WTC11 (cell line): ENCODE measurements around the gene PIEZO1. TPM values are rescaled to one million over a fixed set of nuclear protein-coding genes. Genes with fewer than 3 reads are reported as not detected.

Experiments
- ATAC-seq: fragments of 200-7000 bp; cut with Tn5 transposase; 2 replicates; pipeline ENCODE4 v1.10.0; 2021; ENCODE audit warnings: mild to moderate bottlenecking, moderate library complexity
- CTCF ChIA-PET: fragments of 300-600 bp; sonication (Branson Sonifier 250); formaldehyde crosslinking; loops from one replicate; lab custom pipeline; 2021; ENCODE audit warnings: antibody characterized with exemption; lab: Charles Lee
- POLR2A ChIA-PET: fragments of 350-600 bp; sonication (Branson Sonifier 250); formaldehyde crosslinking; loops from one replicate; lab custom pipeline; 2021; ENCODE audit warnings: antibody characterized with exemption; lab: Charles Lee
- DNase-seq: peaks from one replicate; pipeline ENCODE4 v3.0.0; 2021; ENCODE audit warnings: low spot score
- H3K27ac Mint-ChIP-seq: 2 replicates; pipeline ENCODE4 v1.8.0; 2021; ENCODE audit warnings: mixed read lengths
- H3K27me3 Mint-ChIP-seq: 2 replicates; pipeline ENCODE4 v1.8.0; 2021; ENCODE audit warnings: low read depth, mild to moderate bottlenecking, moderate library complexity, mixed read lengths
- H3K36me3 Mint-ChIP-seq: 2 replicates; pipeline ENCODE4 v1.8.0; 2021; ENCODE audit warnings: mixed read lengths
- H3K4me1 Mint-ChIP-seq: 2 replicates; pipeline ENCODE4 v1.8.0; 2022; ENCODE audit warnings: mixed read lengths
- H3K4me3 Mint-ChIP-seq: 2 replicates; pipeline ENCODE4 v1.8.0; 2021; ENCODE audit warnings: mild to moderate bottlenecking, moderate library complexity, mixed read lengths
- H3K9me3 Mint-ChIP-seq: 2 replicates; pipeline ENCODE4 v1.8.0; 2021; ENCODE audit warnings: mixed read lengths
- AR ChIP-seq: fragments of 250-450 bp; sonication (Bioruptor Pico); IDR thresholded peaks from 2 replicates; pipeline ENCODE4 v1.9.0; 2021; ENCODE audit warnings: mild to moderate bottlenecking
- ATF2 ChIP-seq: sonication (generic); formaldehyde crosslinking; IDR thresholded peaks from 2 replicates; pipeline ENCODE4 v1.8.1; 2022; ENCODE audit warnings: low read depth, missing genetic modification reagents, borderline replicate concordance
- ATF6 ChIP-seq: sonication (generic); formaldehyde crosslinking; IDR thresholded peaks from 2 replicates; pipeline ENCODE4 v1.8.1; 2023; ENCODE audit warnings: mild to moderate bottlenecking, missing genetic modification reagents
- CREB1 ChIP-seq: sonication (generic); formaldehyde crosslinking; IDR thresholded peaks from 2 replicates; pipeline ENCODE4 v1.8.0; 2023; ENCODE audit warnings: mild to moderate bottlenecking, missing genetic modification reagents
- CREM ChIP-seq: sonication (generic); formaldehyde crosslinking; IDR thresholded peaks from 2 replicates; pipeline ENCODE4 v1.8.1; 2022; ENCODE audit warnings: mild to moderate bottlenecking, missing genetic modification reagents, moderate library complexity
- CTCF ChIP-seq: fragments of 200-600 bp; IDR thresholded peaks from 2 replicates; pipeline ENCODE4 v1.8.0; 2022; ENCODE audit warnings: antibody characterized with exemption
- E2F5 ChIP-seq: sonication (generic); formaldehyde crosslinking; IDR thresholded peaks from 2 replicates; pipeline ENCODE4 v1.8.1; 2022; ENCODE audit warnings: mild to moderate bottlenecking, moderate library complexity, missing genetic modification reagents
- ETV6 ChIP-seq: sonication (generic); formaldehyde crosslinking; IDR thresholded peaks from 2 replicates; pipeline ENCODE4 v1.8.1; 2022; ENCODE audit warnings: mild to moderate bottlenecking, missing genetic modification reagents
- IRF1 ChIP-seq: sonication (generic); formaldehyde crosslinking; IDR thresholded peaks from 2 replicates; pipeline ENCODE4 v1.8.0; 2023; ENCODE audit warnings: missing genetic modification reagents
- KAT7 ChIP-seq: sonication (generic); formaldehyde crosslinking; IDR thresholded peaks from 2 replicates; pipeline ENCODE4 v1.8.1; 2023; ENCODE audit warnings: missing genetic modification reagents, mild to moderate bottlenecking, borderline replicate concordance
- NFATC4 ChIP-seq: fragments of 250-450 bp; sonication (Bioruptor Pico); IDR thresholded peaks from 2 replicates; pipeline ENCODE4 v1.9.0; 2021; ENCODE audit warnings: mild to moderate bottlenecking
- NFE2L1 ChIP-seq: sonication (generic); formaldehyde crosslinking; IDR thresholded peaks from 2 replicates; pipeline ENCODE4 v1.8.1; 2023; ENCODE audit warnings: missing genetic modification reagents
- NR1H2 ChIP-seq: sonication (generic); formaldehyde crosslinking; IDR thresholded peaks from 2 replicates; pipeline ENCODE4 v1.9.0; 2021; ENCODE audit warnings: mild to moderate bottlenecking, moderate library complexity, missing genetic modification reagents
- PRRX2 ChIP-seq: fragments of 250-450 bp; sonication (Bioruptor Pico); IDR thresholded peaks from 2 replicates; pipeline ENCODE4 v1.8.0; 2021; ENCODE audit warnings: mild to moderate bottlenecking
- TCF7 ChIP-seq: sonication (generic); formaldehyde crosslinking; IDR thresholded peaks from 2 replicates; pipeline ENCODE4 v1.8.0; 2022; ENCODE audit warnings: mild to moderate bottlenecking, low read depth, missing genetic modification reagents, moderate library complexity
- ZMAT4 ChIP-seq: fragments of 250-450 bp; sonication (Bioruptor Pico); IDR thresholded peaks from 2 replicates; pipeline ENCODE4 v1.9.0; 2021; ENCODE audit warnings: mild to moderate bottlenecking
- ZNF532 ChIP-seq: fragments of 250-450 bp; sonication (Bioruptor Pico); IDR thresholded peaks from 2 replicates; pipeline ENCODE4 v1.9.0; 2021; ENCODE audit warnings: mild to moderate bottlenecking, borderline replicate concordance
- ZSCAN18 ChIP-seq: fragments of 250-450 bp; sonication (Bioruptor Pico); IDR thresholded peaks from 2 replicates; pipeline ENCODE4 v2.1.2; 2022; ENCODE audit warnings: mild to moderate bottlenecking, moderate library complexity
- total RNA-seq: library from RNA; stranded (reverse); gene quantifications from 3 replicates; pipeline ENCODE4 v1.2.3, GENCODE V29; 2021

Gene PIEZO1
- total RNA-seq, 1 experiment from 2014 or later = 71.3 TPM

- TF ChIP-seq ETV6 (CRISPR knock-in tag) (no peak), NFATC4 (no peak), PRRX2 (no peak)
- Mint-ChIP-seq H3K27me3 (no peaks in the 10 kb centered on the region), H3K36me3 (peaks cover 6% of the 10 kb centered on the region; the same call in 1 of the 2 replicates), H3K9me3 (no peaks in the 10 kb centered on the region), H3K4me3 (no peak overlapping the region), H3K4me1 (no peaks in the 10 kb centered on the region), H3K27ac (no peak overlapping the region)
- ChIA-PET CTCF (interaction anchor here (0.7 to 5.1 kb wide), 5 partner anchors 13 to 136 kb away, joined by 3 to 41 read pairs (median 6); no protein-coding TSS in a partner anchor), POLR2A (no interaction called here)
- DNase-seq (no peak), ATAC-seq (no peak)
Observed at GRCh38 chr16:88723911-88724310, 61.1 kb downstream of the PIEZO1 start.

- H3K27me3 Mint-ChIP-seq = no peaks in the 10 kb centered on the region
- H3K4me1 Mint-ChIP-seq = no peaks in the 10 kb centered on the region
- ChIA-PET POLR2A (interaction anchor here (0.5 kb wide), 1 partner anchor 25 kb away, joined by 3 read pairs; no protein-coding TSS in a partner anchor), CTCF (interaction anchor here (0.7 to 5.1 kb wide), 5 partner anchors 14 to 135 kb away, joined by 3 to 41 read pairs (median 6); no protein-coding TSS in a partner anchor)
- peaks cover 6% of the 10 kb centered on the region; the same call in 1 of the 2 replicates for H3K36me3 Mint-ChIP-seq
- no peak for ATAC-seq
- H3K9me3 Mint-ChIP-seq = no peaks in the 10 kb centered on the region
- no peak overlapping the region for H3K4me3 Mint-ChIP-seq
- no peak overlapping the region for H3K27ac Mint-ChIP-seq
- no peak for DNase-seq
- no peak for TF ChIP-seq NFE2L1 (CRISPR knock-in tag)
- no peak for TF ChIP-seq ATF6 (CRISPR knock-in tag)
- no peak for TF ChIP-seq ATF2 (CRISPR knock-in tag)
- TF ChIP-seq CREB1 (CRISPR knock-in tag) = no peak
- no peak for TF ChIP-seq ZMAT4
- no peak for TF ChIP-seq CREM
- TF ChIP-seq NFATC4 = no peak
- no peak for TF ChIP-seq E2F5 (CRISPR knock-in tag)
- no peak for TF ChIP-seq CTCF
- TF ChIP-seq KAT7 (CRISPR knock-in tag) = no peak
- TF ChIP-seq TCF7 (CRISPR knock-in tag) = no peak
- TF ChIP-seq AR (CRISPR knock-in tag) = no peak
- no peak for TF ChIP-seq PRRX2
- no peak for TF ChIP-seq IRF1 (CRISPR knock-in tag)
- TF ChIP-seq ZSCAN18 (CRISPR knock-in tag) = no peak
- no peak for TF ChIP-seq ZNF532 (CRISPR knock-in tag)
- no peak for TF ChIP-seq NR1H2 (CRISPR knock-in tag)
Observed at GRCh38 chr16:88723507-88723887, 61.5 kb downstream of the PIEZO1 start.
